ENCODE results near the gene ST6GAL2. TPM values are rescaled to one million over a fixed set of nuclear protein-coding genes. Genes with fewer than 3 reads are reported as not detected.

The ST6GAL2 gene
- total RNA-seq, 1 experiment from 2014 or later = 11.4 TPM

DNA sequence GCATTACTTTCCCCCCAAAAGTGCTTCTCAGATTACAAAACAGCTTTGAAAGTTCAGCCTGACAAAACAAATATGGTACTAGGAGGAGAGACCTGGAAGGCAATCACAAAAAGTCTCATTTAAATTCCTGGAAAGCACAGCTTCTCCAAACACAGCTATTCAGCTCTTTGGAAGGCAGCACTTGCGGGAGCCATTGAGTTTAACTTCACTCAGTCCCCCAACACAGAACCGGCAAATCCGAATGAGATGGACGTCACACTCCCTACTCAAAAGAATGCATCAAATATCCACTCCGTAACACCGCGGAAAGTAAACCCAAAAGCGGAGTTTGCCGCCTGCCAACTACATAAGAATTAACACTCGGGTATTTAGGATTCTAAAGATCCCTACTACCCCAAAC, 638 bp downstream of the ST6GAL2 start:
- Histone ChIP-seq H2AFZ (ENCODE audit: low read length) (peak overlapping the region; percentile 82; the same call in 1 of the 2 replicates), H4K20me1 (ENCODE audit: low read length) (peaks cover 30% of the 10 kb centered on the region), H3K9me3 (ENCODE audit: low read length) (no peaks in the 10 kb centered on the region), H3K27ac (ENCODE audit: low read length) (peak overlapping the region; percentile 88), H3K4me2 (ENCODE audit: low read length) (peak overlapping the region; percentile 77), H3F3A (ENCODE audit: low read length, unreplicated experiment) (no peaks in the 10 kb centered on the region), H3K4me1 (ENCODE audit: insufficient read depth, low read length) (peaks cover 21% of the 10 kb centered on the region), H3K9ac (ENCODE audit: low read length) (peak overlapping the region; percentile 95), H3K27me3 (ENCODE audit: low read length) (no peaks in the 10 kb centered on the region), H3K9me2 (replicated peaks; ENCODE audit: low read length) (no peaks in the 10 kb centered on the region), H3K4me3 (ENCODE audit: low read length) (peak overlapping the region; percentile 83), H3K79me2 (ENCODE audit: low read length) (peaks cover 48% of the 10 kb centered on the region), H3K36me3 (ENCODE audit: low read depth, low read length) (no peaks in the 10 kb centered on the region)
- peak; percentile 50 for DNase-seq
- intact Hi-C loops (cut with micrococcal nuclease) = loop anchor here (10.0 kb wide), 1 partner anchor 249 kb away; no protein-coding TSS in a partner anchor
- ChIA-PET CTCF (no interaction called here), POLR2A (ENCODE audit: unreplicated experiment) (no interaction called here)
- TSS peak; percentile 69 for BruUV-seq (replicated peaks)
- TF ChIP-seq EZH2phosphoT487 (IDR thresholded peaks at IDR 0.05; ENCODE audit: borderline replicate concordance, low read length) (no peak), EZH2 (IDR thresholded peaks at IDR 0.05; ENCODE audit: low read length, unreplicated experiment) (no peak)
- TF ChIP-seq, protein P1, sequence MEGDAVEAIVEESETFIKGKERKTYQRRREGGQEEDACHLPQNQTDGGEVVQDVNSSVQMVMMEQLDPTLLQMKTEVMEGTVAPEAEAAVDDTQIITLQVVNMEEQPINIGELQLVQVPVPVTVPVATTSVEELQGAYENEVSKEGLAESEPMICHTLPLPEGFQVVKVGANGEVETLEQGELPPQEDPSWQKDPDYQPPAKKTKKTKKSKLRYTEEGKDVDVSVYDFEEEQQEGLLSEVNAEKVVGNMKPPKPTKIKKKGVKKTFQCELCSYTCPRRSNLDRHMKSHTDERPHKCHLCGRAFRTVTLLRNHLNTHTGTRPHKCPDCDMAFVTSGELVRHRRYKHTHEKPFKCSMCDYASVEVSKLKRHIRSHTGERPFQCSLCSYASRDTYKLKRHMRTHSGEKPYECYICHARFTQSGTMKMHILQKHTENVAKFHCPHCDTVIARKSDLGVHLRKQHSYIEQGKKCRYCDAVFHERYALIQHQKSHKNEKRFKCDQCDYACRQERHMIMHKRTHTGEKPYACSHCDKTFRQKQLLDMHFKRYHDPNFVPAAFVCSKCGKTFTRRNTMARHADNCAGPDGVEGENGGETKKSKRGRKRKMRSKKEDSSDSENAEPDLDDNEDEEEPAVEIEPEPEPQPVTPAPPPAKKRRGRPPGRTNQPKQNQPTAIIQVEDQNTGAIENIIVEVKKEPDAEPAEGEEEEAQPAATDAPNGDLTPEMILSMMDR (conservative IDR thresholded peaks at IDR 0.05; ENCODE audit: low read depth, low read length) = no peak
- 0 out of 2 replicates have a peak, but pooled peaks have one; percentile 0 for ATAC-seq

DNA sequence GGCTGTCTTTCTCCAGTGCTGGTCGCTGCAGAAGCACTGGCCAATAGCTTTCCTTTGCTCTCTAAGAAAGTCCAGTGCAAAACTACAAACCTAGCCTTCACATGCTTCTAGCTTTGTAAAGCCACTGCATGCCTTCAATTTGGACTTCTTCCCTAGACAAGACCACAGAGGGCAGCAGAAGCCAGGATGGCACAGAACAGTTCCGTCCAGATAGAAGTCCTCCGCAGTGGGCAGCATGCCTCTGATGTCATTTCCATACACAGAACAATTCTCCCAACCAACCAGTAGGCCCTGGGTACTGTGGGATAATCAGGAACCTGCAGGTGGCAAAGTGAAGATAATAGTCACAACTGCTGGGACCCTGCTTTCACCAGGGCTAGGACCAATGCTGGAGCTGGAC, 3.3 kb downstream of the ST6GAL2 start:
- CTCF ChIA-PET = no interaction called here
- H3K36me3 ChIP-seq (ENCODE audit: low read depth, low read length) = no peaks in the 10 kb centered on the region

DNA sequence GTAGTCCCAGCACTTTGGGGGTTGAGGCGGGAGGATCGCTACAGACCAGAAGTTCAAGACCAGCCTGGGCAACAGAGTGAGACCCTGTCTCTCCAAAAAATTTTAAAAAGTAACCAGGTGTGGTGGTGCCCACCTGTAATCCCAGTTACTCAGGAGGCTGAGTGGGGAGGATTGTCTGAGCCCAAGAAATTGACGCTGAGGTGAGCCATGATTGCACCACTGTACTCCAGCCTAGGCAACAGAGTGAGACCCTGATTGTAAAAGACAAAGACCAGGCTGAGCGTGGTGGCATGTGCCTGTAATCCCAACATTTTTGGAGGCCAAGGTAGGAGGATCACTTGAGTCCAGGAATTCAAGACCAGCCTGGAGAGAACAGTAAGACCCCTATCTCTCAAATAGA, 7.8 kb downstream of the ST6GAL2 start:
- Histone ChIP-seq H3K4me3 (ENCODE audit: low read length) (no peak overlapping the region), H3K79me2 (ENCODE audit: low read length) (peaks cover 53% of the 10 kb centered on the region), H2AFZ (ENCODE audit: low read length) (no peak overlapping the region), H3K9me3 (ENCODE audit: low read length) (no peaks in the 10 kb centered on the region), H4K20me1 (ENCODE audit: low read length) (peaks cover 12% of the 10 kb centered on the region; the same call in 1 of the 2 replicates), H3K4me2 (ENCODE audit: low read length) (no peak overlapping the region), H3K9ac (ENCODE audit: low read length) (no peak overlapping the region), H3K27ac (ENCODE audit: low read length) (no peak overlapping the region), H3K4me1 (ENCODE audit: insufficient read depth, low read length) (0 out of 2 replicates have a peak, but pooled peaks cover 7% of the 10 kb centered on the region), H3K27me3 (ENCODE audit: low read length) (no peaks in the 10 kb centered on the region), H3F3A (ENCODE audit: low read length, unreplicated experiment) (no peaks in the 10 kb centered on the region), H3K36me3 (ENCODE audit: low read depth, low read length) (no peaks in the 10 kb centered on the region), H3K9me2 (replicated peaks; ENCODE audit: low read length) (no peaks in the 10 kb centered on the region)
- TF ChIP-seq, protein P1 (conservative IDR thresholded peaks at IDR 0.05; ENCODE audit: low read depth, low read length) = no peak
- no peak for TF ChIP-seq EZH2 (IDR thresholded peaks at IDR 0.05; ENCODE audit: low read length, unreplicated experiment)
- no peak for TF ChIP-seq EZH2phosphoT487 (IDR thresholded peaks at IDR 0.05; ENCODE audit: borderline replicate concordance, low read length)
- ChIA-PET CTCF (no interaction called here), POLR2A (ENCODE audit: unreplicated experiment) (no interaction called here)
- no peak for DNase-seq
- ATAC-seq = no peak
- BruUV-seq (replicated peaks) = no TSS peak
- intact Hi-C loops (cut with micrococcal nuclease) = no loop called here

More for the DNA sequence above, 3.3 kb downstream of the ST6GAL2 start:
- H2AFZ ChIP-seq (ENCODE audit: low read length) = no peak overlapping the region
- H3K9me2 ChIP-seq (replicated peaks; ENCODE audit: low read length) = no peaks in the 10 kb centered on the region
- DNase-seq (peak; percentile 33), ATAC-seq (no peak)
- H3K9me3 ChIP-seq (ENCODE audit: low read length) = no peaks in the 10 kb centered on the region
- intact Hi-C loops (cut with micrococcal nuclease) = loop anchor here (10.0 kb wide), 1 partner anchor 252 kb away; no protein-coding TSS in a partner anchor
- no peak overlapping the region for H3K9ac ChIP-seq (ENCODE audit: low read length)
- TF ChIP-seq, protein P1 (conservative IDR thresholded peaks at IDR 0.05; ENCODE audit: low read depth, low read length) = peak; percentile 51
- no peak for TF ChIP-seq EZH2phosphoT487 (IDR thresholded peaks at IDR 0.05; ENCODE audit: borderline replicate concordance, low read length)
- H3K4me1 ChIP-seq (ENCODE audit: insufficient read depth, low read length) = peaks cover 16% of the 10 kb centered on the region
- peaks cover 68% of the 10 kb centered on the region for H3K79me2 ChIP-seq (ENCODE audit: low read length)
- H3K27ac ChIP-seq (ENCODE audit: low read length) = no peak overlapping the region
- POLR2A ChIA-PET (ENCODE audit: unreplicated experiment) = no interaction called here
- H4K20me1 ChIP-seq (ENCODE audit: low read length) = peaks cover 30% of the 10 kb centered on the region
- H3K4me3 ChIP-seq (ENCODE audit: low read length) = no peak overlapping the region
- no TSS peak for BruUV-seq (replicated peaks)
- no peaks in the 10 kb centered on the region for H3K27me3 ChIP-seq (ENCODE audit: low read length)
- H3F3A ChIP-seq (ENCODE audit: low read length, unreplicated experiment) = no peaks in the 10 kb centered on the region
- H3K4me2 ChIP-seq (ENCODE audit: low read length) = no peak overlapping the region

Data from PC-3 (cell line).